GM19328 (cell line): ENCODE data around the gene SETD3.

Source experiments
- ATAC-seq: cut with Tn5 transposase; IDR thresholded peaks from one replicate; pipeline ENCODE4 v1.9.1; 2021; ENCODE audit warnings: mild to moderate bottlenecking, moderate library complexity; ENCODE audit not compliant: unreplicated experiment

SETD3 gene

DNA sequence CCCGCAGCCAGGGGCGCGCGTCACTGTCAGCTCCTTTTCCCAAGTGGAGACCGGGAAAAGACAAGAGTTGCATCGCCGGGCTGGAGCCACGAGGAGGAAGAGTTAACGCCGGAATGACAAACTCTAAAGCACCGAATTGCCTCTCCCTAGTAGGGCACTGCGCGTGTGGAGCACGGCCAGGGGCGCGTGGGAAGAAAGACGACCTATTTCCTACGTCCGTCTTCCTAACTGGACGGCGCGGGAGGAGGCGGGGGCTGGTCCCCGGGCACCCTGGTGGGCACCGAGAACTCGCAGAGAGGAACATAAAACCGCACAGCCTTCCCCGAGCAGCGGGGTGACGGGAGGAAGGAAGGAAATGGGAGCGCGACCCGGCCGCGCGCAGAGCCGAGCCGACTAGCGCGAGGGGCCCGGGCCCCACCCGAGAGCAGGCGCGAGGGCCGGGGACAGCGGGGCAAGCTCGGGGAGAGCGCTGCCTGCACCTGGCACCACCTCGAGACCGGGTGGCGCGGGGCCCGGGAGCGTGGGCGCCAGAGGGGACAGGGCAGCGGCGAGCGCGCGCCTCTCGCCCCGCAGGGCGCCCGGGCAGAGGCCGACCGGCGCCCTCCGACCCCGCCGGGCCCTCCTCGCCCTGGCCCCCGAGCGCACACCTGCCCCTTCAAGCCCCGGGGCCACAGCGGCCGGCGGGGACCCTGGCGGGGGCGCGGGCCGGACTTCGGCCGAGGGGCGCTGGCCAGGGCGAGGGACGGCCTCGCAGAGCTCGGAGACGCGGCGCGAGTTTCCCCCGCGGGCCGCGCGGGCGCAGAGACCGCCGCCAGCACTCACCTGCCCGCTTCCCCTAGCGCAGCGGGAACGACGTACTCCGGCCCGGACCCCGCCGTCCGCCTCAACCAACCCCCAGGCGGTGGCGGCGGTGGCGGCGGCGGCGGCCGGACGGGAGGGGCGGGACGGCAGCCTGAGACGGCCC, at the start of gene SETD3:
SETD3 (minus strand) TSS at position 954 of the 964 bp plus-strand sequence. CDS start 15,054 bp downstream, outside the sequence.
- peak; percentile 3 for ATAC-seq

GRCh38 chr14:99529899-99530298, 49.2 kb upstream of the SETD3 start:
- no peak for ATAC-seq

DNA sequence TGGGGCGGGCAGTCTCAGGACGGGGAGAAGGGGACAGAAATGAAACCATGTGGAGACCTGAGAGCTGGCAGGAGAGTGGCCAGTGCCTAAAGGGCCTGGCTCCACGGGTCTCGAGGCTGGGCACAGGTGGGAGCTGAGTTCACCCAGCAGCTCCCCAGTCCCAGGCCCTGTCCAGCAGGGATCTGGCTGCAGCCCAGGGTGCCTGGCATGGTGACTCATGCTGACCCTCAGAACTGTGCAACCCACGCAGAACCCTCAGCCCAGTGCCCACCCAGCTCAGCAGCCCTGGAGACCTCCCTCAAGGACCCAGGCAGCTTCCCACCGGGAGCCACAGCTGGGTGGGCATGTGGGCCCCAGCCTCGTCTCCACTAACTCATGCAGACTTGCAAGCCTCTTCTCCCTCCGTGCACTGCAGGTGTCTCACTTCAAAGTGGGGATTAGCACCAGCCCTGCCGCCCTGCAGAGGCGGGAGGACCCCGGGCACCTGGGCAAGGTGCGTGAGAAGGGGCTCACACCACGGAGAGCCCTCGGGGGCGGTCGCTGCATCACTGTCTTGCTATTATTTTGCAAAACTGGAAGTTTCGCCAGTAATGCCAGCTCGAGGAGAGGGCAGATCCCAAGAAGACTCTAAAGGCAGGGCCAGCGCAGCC, 46.9 kb upstream of the SETD3 start:
- ATAC-seq, result no peak

DNA sequence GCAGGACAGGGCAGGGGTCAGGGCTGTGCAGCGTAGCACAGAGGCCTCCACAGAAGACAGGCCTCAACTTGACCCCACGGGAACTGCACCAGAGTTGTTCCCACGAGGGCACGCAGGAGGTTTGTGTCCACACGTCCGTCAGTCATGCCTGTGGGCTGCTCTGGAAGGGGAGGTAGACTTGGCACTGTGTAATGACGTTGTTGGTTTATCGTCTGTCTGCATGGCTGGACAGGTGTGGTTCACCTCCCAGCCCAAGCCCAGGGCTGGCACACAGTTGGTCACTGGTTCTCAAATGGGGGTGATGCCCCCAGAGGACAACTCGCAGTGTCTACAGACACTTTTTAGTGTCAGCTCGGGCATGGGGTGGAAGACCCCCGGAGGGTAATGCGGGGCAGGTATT, 46.4 kb upstream of the SETD3 start:
- ATAC-seq, result no peak

DNA sequence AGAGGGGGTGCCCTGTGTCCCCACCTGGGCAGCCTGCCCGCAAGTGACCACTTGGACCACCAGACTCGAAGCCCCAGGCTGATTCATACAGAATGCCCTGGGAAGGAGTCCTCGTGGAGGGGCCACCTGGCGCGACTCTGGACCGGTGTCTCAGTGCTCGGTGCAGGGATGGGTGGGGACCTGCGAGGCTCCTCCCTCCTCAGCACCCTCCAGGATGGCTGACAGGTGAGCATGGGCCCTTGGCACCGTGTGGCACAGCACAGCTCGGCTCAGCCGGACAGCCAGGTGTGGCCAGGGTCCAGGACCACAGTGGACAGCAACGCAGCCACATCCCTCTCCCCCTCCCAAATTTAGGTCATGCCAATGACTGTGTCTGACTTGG, 45.0 kb upstream of the SETD3 start:
- no peak for ATAC-seq

DNA sequence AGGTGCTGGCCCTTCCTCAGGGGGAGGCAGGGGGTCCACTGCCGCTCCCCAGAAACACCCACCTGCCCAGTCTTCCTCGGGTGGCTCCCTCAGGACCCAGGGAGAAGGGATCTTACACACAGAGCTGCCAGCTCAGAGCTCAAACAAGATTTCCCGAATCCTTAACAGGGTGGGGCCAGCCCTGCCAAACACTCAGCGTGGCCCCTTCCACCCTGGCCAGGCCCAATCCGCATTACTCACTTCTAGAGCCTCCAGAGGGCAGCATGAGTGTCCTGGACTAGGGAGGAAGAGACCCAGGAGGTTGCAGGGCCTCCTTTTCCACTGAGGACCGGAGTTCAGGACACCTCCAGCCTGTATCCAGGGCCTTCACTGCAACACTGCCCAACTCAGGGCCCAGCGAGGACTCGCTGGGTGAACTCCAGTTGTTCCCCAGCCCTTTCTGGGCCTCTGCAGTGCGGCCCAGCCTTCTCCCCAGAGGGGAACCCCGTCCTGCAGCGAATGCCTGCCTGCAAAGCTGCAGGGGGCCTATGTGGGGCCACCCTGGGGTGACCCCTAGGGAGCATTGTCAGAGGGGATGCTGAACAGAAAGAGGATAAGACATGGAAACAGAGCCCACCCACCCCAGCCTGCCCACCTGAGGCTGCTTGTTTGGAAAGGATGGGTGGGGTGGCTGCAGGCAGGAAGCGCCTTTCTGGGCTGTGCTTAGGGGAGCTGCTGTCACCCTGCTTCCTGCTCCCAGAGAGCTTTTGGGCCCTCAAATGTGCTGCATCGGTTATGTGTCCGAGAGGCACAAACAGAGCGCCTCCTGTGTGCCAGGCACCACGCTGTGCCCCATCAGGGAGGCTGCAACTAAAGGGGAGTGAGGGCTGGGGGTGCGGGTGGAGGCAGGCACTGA, 44.4 kb upstream of the SETD3 start:
- ATAC-seq, result no peak

- no peak for ATAC-seq
These were observed 43.5 kb upstream of the SETD3 start for GRCh38 chr14:99524091-99524661.

DNA sequence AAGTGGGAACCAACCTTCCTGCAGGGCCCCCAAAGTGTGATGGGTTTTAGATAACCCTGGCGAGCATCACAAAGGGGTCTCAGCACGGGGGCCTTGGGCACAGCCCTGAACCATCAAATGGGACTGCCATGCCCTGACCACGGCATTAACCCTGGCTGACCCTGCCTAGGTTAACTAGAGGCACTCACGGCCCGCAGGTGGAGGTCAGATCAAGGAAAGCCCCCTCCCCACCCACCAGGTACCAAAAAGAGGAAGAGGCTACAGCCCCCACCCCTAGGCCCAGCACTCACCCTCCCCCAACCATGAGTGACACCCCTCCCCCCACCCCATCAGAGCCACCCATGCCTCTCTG, 43.0 kb upstream of the SETD3 start:
- ATAC-seq, result no peak

DNA sequence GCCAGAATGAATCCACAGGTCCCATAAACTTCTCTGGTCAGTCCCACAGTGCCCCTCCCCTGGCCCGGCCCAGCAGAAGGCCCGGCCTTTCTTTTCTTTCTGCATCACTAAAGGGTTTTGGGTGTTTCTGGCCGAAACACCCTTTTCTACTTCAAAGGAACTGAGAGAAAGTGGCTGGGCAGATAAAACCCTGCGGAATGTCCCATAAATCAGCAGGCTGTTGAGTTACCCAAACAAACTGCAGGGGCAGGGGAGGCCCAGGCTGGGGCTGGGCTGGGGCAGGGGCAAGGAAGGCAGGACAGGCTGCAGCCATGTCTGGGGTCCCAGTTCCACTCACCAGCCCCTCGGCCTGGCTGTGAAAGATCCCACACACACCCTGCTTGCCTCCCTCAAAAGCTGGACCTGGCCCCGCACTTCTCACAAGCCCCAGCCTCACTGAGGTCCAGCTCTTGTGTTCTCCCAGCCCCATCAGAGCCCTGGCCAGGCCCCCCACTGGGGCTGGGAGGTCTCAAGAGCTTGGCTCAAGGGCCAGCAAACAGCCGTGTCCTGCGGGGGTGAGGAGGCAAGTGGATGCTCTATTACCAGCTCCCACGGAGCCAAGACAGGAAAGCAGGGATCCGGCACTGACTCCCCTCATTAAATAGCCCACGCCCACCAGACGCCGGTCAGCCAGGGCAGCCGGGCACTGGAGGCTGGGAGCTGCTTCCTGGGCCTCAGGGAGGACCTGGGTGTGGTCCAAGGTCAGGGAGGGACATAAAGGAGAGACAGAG, 42.5 kb upstream of the SETD3 start:
- ATAC-seq, result no peak

DNA sequence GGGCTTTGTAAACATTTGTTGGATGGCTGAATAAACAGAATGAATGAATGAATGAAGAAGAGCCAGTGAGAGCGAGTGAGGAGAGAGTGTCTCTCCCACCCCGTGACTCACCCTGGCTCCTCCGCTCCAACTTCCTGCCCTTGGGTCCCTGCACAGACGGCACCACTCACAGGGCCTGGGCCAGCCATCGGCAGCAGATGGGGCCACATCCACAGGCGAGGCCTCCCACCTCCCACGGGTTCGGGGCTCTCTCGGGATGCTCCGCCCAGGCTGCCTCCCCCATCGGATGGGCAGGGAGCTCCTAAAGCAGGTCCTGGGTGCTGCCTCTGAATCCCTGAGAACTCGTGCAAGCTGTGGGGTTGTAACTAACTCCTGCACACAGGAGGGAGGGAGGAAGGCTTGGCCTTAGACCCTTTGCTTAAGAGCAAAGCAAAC, 41.8 kb upstream of the SETD3 start:
- no peak for ATAC-seq

GRCh38 chr14:99522025-99522401, 41.4 kb upstream of the SETD3 start:
- no peak for ATAC-seq

GRCh38 chr14:99521176-99522024, 40.7 kb upstream of the SETD3 start:
- no peak for ATAC-seq

DNA sequence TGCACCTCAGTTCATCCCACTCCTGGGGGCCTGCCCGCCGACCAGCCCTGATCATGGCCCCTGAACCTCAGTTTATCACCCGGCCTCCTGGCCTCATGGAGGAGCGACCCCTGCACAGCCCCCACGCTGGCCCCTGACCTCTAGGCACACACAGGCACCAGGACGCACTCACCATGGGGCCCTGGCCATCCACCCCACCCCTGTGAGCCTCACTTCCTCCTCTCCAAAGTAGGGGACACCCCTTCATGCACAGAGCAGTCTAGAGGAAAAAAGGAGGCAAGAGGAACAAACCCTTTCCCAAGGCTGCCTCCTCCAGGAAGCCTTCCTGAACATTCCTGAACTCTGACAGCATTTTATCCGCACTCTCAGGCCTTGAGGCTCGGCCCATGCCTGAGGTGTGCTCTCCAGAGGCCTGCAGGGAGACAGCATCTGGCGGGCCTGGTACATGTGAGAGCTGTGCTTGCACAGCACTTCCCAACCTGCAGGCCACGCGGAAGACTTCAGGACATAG, 40.0 kb upstream of the SETD3 start:
- ATAC-seq, result no peak

DNA sequence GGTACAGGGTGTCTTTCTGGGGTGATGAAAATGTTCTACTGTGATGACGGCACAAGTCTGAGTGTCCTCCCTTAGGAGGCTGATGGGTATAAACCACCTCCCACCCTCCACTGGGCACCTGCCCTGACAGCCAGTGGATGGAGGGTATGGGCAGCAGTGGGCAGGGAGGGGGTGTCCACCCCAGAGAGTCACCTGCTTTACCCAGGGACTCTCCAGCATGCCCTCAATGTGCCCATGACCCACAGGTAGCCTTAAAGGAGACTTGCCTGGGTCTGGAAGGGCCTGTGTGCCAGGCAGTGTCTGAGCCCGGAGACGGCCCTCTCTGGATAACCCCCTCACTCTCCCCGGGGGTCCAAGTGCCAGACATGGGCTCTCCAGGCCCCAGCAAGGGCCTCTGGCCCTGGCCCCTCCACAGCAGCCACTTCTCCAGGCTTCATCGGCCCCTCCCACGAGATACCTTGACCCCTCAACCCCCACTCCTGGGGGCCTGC, 39.3 kb upstream of the SETD3 start:
- ATAC-seq, result no peak

GRCh38 chr14:99519347-99519881, 38.8 kb upstream of the SETD3 start:
- no peak for ATAC-seq

- ATAC-seq, result peak; percentile 75
These were observed 38.0 kb upstream of the SETD3 start for GRCh38 chr14:99518441-99519346.

GRCh38 chr14:99517643-99518381, 37.2 kb upstream of the SETD3 start:
- ATAC-seq, result no peak
